Islet of Langerhans (tissue), 1 donor: ENCODE data around the gene CELSR2.
"Not testable (repeated sequence)": the region's sequence is repeated elsewhere in the genome, so short reads cannot be mapped to it uniquely, and the experiment has no call there.

Experiments
- FAIRE-seq: peaks from one replicate; lab custom pipeline; 2011; peaks lifted over from hg19 to GRCh38; lab: Jason Lieb, UNC

The CELSR2 gene, protein sequence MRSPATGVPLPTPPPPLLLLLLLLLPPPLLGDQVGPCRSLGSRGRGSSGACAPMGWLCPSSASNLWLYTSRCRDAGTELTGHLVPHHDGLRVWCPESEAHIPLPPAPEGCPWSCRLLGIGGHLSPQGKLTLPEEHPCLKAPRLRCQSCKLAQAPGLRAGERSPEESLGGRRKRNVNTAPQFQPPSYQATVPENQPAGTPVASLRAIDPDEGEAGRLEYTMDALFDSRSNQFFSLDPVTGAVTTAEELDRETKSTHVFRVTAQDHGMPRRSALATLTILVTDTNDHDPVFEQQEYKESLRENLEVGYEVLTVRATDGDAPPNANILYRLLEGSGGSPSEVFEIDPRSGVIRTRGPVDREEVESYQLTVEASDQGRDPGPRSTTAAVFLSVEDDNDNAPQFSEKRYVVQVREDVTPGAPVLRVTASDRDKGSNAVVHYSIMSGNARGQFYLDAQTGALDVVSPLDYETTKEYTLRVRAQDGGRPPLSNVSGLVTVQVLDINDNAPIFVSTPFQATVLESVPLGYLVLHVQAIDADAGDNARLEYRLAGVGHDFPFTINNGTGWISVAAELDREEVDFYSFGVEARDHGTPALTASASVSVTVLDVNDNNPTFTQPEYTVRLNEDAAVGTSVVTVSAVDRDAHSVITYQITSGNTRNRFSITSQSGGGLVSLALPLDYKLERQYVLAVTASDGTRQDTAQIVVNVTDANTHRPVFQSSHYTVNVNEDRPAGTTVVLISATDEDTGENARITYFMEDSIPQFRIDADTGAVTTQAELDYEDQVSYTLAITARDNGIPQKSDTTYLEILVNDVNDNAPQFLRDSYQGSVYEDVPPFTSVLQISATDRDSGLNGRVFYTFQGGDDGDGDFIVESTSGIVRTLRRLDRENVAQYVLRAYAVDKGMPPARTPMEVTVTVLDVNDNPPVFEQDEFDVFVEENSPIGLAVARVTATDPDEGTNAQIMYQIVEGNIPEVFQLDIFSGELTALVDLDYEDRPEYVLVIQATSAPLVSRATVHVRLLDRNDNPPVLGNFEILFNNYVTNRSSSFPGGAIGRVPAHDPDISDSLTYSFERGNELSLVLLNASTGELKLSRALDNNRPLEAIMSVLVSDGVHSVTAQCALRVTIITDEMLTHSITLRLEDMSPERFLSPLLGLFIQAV (N-terminal part only)

DNA sequence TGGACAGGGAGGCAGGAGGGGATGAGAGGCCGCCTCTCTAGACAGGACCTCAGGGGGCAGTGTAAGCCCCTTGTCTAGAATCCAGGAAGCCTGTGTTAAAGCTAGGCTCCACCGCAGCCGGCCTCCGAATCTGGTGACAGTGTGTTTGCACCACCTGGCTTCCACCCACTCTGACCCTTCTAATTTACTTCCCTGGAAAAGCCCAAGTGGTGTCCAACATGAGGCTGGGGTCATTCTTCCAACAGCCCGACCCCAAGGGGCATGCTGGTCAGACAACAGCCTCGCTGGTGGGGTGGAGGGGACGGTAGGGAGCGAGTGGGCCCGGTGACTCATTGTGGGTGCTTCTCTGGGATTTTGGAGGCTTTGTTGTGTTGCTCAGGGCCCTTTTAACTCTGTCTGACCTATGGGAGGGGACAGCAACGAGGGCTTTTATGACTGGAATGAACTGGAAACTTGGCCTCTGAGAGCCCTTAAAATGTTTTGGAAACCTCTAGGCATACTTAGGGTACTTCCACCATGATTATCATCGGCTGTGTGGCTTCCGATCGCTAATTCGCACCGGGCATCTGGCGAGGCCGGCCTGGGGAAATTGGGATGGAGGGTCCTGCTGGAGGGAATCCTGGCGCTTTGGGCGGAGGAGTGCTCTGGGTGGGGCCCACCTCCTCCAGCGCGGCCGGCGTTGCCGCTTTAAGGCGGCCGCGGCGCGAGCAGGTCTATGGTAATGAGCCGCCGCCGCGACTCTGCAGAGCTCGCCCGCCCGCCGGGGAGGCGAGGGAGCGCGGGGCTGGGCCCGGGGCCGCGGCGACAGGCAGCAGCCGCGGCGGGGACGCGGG, at the start of gene CELSR2:
Gene CELSR2, plus strand, starts transcription at position 743 of the 833 bp plus-strand sequence. CDS start 541 bp downstream, outside the sequence.
- no peak for FAIRE-seq

DNA sequence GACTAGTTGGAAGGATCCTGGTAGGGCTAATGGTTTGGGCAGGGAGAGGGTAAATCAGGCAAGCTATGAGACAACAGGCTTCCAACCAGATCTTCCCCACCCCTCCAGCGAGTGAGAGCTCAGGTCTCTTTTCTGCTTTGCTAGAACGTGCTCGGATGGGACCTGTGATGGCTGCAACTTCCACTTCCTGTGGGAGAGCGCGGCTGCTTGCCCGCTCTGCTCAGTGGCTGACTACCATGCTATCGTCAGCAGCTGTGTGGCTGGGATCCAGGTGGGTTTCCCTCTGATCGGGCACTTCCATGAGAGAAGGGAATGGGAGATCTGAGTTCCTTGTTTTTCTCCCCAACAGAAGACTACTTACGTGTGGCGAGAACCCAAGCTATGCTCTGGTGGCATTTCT, 49.6 kb upstream of the CELSR2 start:
- FAIRE-seq: no peak

DNA sequence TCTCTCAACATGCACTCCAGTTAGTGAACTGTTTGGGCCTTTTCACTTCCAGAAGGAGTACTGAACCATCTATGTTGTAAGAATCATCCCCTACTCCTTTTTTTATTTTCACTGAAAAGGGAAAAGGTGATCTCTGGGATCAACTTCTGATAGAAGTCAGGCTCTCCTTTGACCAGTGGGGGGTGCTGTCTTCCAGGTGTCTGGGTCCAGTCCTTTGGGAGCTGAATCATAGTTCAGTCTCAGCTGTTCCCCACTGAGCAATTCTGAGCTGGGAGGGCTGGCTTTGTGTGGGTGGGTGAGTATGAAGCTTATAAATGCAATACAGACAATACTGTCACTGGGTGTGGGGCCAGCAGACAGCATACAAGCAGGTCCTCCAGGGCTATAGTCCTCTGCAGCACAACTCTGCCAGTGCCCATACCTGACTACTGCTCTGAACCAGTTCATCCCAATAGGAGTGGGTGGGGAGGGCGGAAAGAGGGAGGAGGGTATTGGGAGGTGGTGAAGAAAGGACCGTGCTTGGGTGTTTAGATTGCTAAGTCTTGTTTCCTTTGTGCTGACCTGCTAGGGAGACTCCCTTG, 48.1 kb upstream of the CELSR2 start:
- no peak for FAIRE-seq

DNA sequence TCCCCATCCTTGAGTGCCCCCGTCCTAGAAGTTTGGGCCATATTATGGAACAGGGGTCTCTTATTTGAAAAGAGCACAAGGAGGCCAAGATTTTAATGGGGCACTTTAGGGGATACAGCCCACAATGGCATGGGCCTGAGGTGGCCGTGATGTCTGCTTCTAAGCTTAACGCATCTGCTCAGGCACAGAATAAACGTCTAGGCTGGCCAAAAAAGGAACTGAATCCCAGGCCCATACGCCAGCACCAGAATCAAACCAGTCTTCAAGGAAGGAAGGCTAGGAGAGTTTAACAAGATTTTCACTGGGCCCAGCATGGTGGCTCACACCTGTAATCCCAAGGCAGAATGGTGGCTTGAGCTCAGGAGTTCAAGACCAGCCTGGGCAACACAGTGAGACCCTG, 44.9 kb upstream of the CELSR2 start:
- no peak for FAIRE-seq

DNA sequence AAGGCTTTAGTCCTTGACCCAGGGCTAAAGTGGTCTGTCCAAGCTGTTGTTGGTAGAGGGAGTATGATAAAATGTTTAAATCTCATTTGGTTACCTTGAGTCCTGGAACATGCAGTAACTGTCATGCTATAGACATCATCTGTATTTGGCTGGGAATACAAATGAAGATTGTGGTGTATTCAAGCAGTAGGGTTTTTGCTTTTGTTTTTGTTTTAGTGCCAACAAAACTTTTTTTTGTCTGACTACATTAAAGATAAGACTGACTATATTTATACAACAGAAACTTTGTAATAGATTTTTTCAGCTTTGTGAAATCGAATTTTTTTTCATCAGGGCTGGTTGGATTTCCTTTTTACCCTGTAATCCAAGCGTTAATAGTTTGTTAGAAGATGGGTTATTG, 43.0 kb upstream of the CELSR2 start:
- no peak for FAIRE-seq

DNA sequence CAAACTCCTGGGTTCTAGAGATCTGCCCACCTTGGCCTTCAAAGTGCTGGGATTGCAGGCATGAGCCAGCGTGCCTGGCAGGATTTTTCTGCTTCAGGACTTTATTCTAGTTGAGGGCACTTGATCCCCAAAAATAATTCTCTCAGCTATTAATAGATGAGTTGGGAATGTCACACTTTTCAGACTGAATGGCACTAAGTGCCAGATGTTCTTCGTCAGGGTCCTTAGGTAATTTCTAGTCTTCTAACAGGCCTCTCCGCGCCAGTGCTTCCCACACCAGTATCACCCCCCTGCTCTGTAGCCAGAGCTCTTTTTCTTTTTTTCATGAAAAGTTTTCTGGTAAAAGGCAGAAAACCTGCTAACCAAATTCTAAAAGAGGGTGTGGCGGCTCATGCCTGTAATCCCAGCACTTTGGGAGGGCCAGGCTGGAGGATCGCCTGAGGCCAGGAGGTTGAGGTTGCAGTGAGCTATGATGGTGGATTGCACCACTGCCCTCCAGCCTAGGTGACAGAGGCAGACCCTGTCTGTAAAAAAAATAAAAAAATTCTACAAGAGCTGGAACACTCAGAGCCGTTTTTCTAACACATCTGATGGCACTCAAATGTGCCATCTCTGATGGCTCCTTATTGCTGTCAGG, 41.8 kb upstream of the CELSR2 start:
- FAIRE-seq: no peak

DNA sequence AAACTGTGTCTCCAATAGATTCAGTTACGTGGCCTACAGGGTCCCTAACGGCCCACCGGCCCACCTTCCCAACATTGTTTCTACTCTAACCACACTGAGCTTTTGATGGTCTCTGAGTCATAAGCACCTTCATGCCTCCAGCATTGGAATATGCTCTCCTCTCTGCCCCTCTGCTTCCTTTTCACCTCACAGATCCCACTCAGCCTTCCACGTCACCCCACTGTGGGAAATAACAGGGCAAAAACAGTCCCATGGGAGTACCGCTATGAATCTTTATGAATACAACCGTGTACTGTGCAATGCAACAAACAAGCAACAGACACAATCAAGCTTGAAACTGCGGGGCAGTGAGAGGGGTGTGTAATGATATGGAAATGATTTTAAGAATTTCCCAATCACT, 40.9 kb upstream of the CELSR2 start:
- FAIRE-seq: no peak

DNA sequence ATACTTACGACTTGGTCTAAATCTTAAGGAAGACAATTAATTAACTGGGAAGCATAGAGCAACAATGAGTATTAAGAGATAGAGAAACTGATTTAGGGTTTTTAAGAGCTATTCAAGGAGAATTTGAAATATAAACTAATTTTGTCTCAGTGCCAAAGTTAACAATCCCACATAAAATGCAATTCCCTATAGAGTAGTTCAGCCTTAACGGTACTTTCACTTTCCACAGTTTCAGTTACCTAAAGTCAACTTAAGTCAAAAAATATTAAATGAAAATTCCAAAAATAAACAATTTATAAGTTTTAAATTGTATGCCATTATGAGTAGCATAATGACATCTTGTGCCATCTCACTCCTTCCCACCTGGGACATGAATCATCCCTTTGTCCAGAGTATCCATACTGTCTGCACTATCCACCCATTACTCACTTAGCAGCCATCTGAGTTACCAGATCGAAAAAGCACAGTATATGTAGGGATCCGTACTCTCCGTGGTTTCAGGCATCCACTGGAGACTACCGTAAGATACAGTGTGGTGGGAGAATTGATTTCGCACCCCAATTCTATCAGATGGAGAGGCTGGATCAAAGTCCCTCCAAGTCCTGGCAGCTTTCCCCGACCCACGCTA, 40.4 kb upstream of the CELSR2 start:
- FAIRE-seq: no peak

DNA sequence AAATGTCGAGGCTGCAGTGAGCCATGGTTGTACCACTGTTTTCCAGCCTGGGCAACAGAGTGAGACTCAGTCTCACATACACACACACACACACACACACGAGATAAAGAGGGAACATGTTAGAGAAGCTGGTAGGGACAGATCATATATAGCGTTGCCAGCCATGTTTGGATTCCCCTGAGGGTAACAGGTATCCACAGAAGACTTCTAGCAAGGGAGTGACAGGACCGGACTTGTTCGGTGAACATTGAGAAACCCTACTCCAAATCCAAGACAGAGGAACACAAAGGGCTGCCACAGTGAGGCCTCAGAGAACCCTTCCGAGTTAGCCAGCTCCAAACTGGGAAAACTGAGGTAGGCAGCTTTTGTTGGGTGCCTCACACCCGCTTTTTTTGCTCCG, 39.3 kb upstream of the CELSR2 start:
- FAIRE-seq: no peak

DNA sequence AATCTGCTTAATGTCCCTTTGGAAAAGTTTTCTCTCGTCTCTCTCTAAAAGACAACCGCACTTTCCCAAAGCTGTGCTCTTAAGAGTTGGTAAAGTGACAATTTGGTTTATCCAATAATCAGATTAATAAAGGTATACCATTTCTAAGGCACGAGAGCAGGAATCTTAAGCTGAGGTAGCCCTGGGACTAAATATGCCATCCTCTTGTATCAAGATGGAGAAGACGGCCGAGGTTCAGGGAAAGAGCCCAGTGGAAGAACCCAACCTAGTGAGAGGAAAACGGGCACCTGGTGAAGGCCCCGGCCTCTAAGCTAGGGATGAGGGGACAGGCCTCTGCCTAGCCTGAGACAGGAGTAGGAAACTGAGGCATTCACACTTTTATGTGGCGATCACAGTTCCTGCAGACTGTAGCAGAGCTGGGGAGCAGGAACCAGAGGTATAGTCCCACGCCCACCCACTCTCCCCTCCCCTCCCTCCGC, 36.0 kb upstream of the CELSR2 start:
- no peak for FAIRE-seq

DNA sequence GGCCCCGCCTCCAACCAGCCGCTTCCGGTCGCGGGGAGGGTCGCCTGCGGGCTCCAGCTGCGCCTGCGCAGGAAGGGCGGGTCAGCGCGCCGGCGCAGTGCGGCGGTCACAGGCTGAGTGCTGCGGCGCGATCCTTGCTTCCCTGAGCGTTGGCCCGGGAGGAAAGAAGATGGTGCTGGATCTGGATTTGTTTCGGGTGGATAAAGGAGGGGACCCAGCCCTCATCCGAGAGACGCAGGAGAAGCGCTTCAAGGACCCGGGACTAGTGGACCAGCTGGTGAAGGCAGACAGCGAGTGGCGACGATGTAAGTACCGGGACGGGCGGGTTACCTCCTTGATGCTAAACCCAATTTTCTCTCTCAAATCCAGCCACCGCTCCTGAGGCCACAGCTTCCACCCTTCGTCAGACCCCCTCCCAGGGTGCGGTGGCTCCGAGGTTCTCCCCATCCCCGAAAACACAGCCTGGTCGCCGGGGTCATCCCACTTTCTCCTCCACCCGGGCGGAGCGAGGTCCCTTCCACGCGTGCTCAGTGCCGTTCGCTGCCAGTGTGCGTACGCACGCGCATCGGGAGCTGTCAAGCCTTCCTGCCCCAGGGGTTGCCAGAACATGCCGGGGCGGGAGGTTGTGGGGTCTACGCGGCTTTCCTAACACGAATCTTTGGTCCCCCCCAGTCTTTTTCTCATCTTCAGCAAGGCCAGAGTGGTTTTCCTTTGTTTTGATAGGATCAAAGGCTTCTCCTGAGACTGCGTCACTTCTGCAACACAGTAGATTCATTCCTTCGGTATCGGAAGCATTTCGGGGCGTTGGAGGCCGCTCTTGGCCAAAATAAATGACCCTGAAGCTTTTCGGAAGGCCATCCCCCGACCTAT, 35.3 kb upstream of the CELSR2 start, which contains the start of gene SARS1:
Gene SARS1, plus strand, starts transcription at position 95 of the 870 bp plus-strand sequence. Its CDS starts 75 bp downstream, at position 170.
- no peak for FAIRE-seq

DNA sequence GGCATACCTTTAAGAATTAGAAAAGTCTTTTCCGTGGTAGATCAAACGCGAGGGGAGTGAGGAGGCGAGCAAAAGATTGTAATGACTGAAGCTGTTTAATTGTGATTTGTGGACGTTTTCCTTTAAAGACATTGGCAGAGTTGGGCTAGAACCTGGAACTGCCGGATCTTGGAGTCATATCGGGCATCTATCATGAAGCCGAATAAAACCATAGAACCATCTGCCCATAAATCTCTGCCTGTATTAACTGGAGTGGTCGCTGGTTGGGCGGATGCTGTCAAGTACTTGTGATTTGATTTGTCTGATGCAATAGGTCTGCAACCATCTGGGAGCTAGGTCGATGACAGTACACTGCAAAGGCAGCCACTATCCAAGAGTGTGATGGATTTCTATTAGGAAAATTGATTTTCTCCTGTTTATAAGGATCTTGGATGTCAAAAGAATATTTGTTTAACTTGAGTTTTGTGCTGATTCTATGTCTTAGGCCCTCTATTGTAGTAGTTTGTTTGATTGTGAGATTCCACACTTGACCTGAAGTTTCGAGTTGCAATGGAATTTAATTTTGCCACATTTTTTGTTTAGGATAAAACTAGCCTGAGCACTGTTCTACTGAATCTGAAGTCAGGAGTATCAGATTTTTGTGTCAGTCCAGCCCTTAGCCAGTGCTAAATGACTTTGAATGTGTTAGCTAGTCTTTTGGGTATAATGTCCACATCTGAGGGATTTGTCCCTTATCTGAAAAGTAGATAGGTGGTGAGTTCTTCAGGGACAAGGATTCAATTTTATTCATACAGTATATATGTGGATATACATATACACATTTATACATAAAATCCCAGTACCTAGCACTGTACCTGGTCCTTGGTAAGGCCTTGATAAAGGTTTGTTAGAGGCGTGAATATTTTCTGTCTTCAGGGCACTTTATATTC, 34.4 kb upstream of the CELSR2 start:
- FAIRE-seq: no peak

DNA sequence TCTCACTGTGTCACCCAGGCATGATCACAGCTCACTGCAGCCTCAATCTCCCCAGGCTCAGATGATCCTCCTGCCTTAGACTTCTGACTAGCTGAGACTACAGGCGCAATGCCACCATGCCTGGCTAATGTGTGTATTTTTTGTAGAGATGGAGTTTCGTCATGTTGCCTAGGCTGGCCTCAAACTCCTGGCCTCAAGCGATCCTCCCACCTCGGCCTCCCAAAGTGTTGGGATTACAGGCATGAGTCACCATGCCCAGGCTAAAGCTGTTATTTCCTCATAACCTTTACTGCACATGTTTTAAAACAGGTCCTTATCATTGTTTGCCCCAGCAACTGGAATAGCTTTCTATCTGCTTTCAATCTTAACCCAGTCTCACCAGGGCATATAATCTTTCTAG, 32.7 kb upstream of the CELSR2 start:
- no peak for FAIRE-seq

DNA sequence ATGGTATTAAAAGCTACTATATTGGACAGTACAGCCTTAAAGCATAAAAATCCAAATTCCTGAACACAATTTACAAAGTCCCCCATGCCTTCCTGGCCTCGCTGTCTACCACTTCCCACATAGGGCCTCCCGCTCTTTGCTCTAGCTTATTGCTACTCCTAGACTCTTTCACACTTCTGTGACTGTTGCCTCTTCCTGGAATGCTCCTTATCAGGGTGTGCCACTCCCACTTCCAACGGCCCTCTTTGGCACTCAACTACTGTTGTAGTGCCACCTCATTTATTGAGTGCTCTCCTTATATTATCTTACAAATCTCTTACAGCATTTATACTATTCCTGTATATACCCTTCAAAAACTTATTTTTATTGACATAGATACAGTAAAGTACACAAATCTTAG, 30.8 kb upstream of the CELSR2 start:
- FAIRE-seq: no peak

DNA sequence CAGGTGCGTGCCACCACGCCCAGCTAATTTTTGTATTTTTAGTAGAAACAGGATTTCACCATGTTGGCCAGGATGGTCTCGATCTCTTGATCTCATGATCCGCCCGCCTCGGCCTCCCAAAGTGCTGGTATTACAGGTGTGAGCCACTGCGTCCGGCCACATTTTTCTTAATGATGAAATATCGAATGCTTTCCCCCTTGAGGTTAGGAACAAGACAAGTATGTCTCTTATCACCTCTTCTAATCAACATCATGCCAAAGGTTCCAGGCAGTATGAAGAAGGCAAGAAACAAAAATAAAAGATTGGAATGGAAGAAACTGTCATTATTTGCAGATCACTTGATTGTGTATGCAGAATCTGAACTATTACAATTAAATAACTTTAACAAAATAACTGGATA, 28.1 kb upstream of the CELSR2 start:
- not testable (repeated sequence) for FAIRE-seq

DNA sequence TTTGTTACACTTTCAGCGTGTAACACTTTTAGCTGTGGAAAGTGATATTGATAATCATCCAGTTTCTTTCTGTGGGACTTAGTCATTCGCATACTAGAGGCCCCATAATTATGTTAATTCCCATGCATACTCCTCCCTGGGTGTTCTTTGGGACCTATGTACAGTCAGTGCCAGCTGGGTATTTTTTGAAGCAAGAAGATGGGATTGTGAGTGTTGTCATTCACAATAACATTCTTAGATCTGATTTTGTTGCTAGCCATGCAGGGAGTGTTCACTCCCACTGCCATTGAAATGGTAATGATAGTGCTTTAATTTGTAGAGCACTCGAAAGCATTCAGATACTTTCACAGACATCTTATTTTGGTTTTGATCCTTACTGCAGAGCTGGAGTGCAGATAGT, 24.0 kb upstream of the CELSR2 start:
- no peak for FAIRE-seq

DNA sequence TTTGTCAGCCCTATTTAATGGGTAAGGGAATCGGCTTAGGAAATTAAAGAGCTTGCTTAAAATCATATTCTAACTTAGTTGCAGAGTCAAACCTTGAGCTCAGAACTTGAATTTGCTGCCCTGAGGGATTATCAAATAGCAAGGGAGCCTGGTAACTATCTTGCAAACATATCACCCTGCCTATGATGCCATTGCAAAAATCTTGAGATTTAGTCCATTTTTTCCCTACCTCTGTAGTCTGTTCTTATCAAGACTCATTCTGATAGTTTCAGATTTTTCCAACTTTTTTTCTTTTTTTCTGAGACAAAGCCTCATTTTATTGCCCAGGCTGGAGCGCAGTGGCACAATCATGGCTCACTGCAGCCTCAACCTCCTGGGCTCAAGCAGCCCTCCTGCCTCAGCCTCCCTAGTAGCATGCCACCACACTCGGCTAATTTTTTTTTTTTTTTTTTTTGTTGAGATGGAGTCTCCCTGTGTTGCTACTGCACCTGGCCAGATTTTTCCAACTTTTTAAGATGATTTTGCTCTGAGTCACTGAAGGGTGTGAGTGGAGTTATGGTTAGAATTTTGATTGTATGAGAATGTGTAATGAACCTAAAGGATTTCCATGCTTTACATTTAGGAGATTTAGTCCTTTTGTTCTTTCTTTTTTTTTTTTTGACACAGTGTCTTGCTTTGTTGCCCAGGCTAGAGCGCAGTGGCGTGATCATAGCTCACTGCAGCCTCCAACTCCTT, 23.5 kb upstream of the CELSR2 start:
- FAIRE-seq: no peak
